Naive thymus-derived CD4-positive, alpha-beta T cell (primary cell): Measurements from ENCODE around the gene ITGAX. TPM values are rescaled to one million over a fixed set of nuclear protein-coding genes. Genes with fewer than 3 reads are reported as not detected.
"Not testable (repeated sequence)": the region's sequence is repeated elsewhere in the genome, so short reads cannot be mapped to it uniquely, and the experiment has no call there.

Experiments used
- ATAC-seq: fragments of 150-1000 bp; cut with Tn5 transposase; 2 replicates; pipeline ENCODE4 v1.10.0; 2021; ENCODE audit warnings: mild to moderate bottlenecking, moderate library complexity
- CTCF ChIA-PET: fragments of 350-600 bp; sonication (Branson Sonifier 250); formaldehyde crosslinking; loops from one replicate; lab custom pipeline; 2021; ENCODE audit warnings: antibody characterized with exemption; lab: Charles Lee
- POLR2A ChIA-PET: fragments of 350-600 bp; sonication (Branson Sonifier 250); formaldehyde crosslinking; loops from one replicate; lab custom pipeline; 2021; ENCODE audit warnings: antibody characterized with exemption, inconsistent platforms; lab: Charles Lee
- DNase-seq, 9 donors: peaks; one replicate each; pipeline versions ENCODE4 v3.0.0 to v3.0.0-alpha.2; 2020 to 2022; ENCODE audit warnings: mixed read lengths in 1 of 9
- H3K27ac ChIP-seq: one replicate; pipeline ENCODE4 v1.7.0; 2013; ENCODE audit warnings: mild to moderate bottlenecking, low read depth, low read length, moderate library complexity
- H3K27me3 ChIP-seq, 2 donors: one replicate each; pipeline ENCODE4 v1.7.0; 2013; ENCODE audit warnings: low read length in 2 of 2, mild to moderate bottlenecking in 2 of 2, moderate library complexity in 2 of 2; ENCODE audit not compliant: control insufficient read depth in 2 of 2, insufficient read depth in 2 of 2
- H3K36me3 ChIP-seq, 3 experiments: 1 replicate in 2 of 3; 2 replicates in 1 of 3; pipeline ENCODE4 v1.7.0; 2013; ENCODE audit warnings: low read length in 3 of 3, mild to moderate bottlenecking in 3 of 3, moderate library complexity in 1 of 3; ENCODE audit not compliant: insufficient read depth in 3 of 3, control insufficient read depth in 2 of 3
- H3K4me1 ChIP-seq, 2 donors: one replicate each; pipeline ENCODE4 v1.7.0; 2013; ENCODE audit warnings: low read length in 2 of 2, mild to moderate bottlenecking in 2 of 2, moderate library complexity in 1 of 2; ENCODE audit not compliant: control insufficient read depth in 2 of 2, insufficient read depth in 2 of 2
- H3K4me3 ChIP-seq: 2 replicates; pipeline ENCODE4 v1.7.0; 2013; ENCODE audit warnings: mild to moderate bottlenecking, low read length
- H3K9me3 ChIP-seq, 3 experiments: 1 replicate in 2 of 3; 2 replicates in 1 of 3; pipeline ENCODE4 v1.7.0; 2013; ENCODE audit warnings: low read length in 3 of 3; ENCODE audit not compliant: control insufficient read depth in 2 of 3
- H3K27ac Mint-ChIP-seq, 9 donors: one replicate each; pipeline ENCODE4 v1.8.0; 2020 to 2022; ENCODE audit warnings: mixed read lengths in 9 of 9, mild to moderate bottlenecking in 8 of 9, moderate library complexity in 5 of 9, inconsistent platforms in 2 of 9
- H3K27me3 Mint-ChIP-seq, 5 donors: one replicate each; pipeline ENCODE4 v1.8.0; 2021 to 2022; ENCODE audit warnings: mixed read lengths in 5 of 5, mild to moderate bottlenecking in 1 of 5
- H3K36me3 Mint-ChIP-seq, 5 donors: one replicate each; pipeline ENCODE4 v1.8.0; 2020 to 2022; ENCODE audit warnings: mixed read lengths in 5 of 5, mild to moderate bottlenecking in 3 of 5, inconsistent platforms in 1 of 5
- H3K4me1 Mint-ChIP-seq, 7 donors: one replicate each; pipeline ENCODE4 v1.8.0; 2020 to 2022; ENCODE audit warnings: mixed read lengths in 7 of 7, mild to moderate bottlenecking in 3 of 7, inconsistent platforms in 1 of 7
- H3K4me3 Mint-ChIP-seq, 10 donors: one replicate each; pipeline ENCODE4 v1.8.0; 2020 to 2022; ENCODE audit warnings: mild to moderate bottlenecking in 10 of 10, mixed read lengths in 10 of 10, moderate library complexity in 6 of 10, inconsistent platforms in 2 of 10
- H3K9me3 Mint-ChIP-seq, 11 donors: one replicate each; pipeline ENCODE4 v1.8.0; 2020 to 2022; ENCODE audit warnings: mixed read lengths in 11 of 11, mild to moderate bottlenecking in 4 of 11, inconsistent platforms in 1 of 11, moderate library complexity in 1 of 11
- intact Hi-C, 2 donors: fragments of 100-400 bp; cut with micrococcal nuclease; formaldehyde crosslinking; loops; one replicate each; pipeline ENCODE4 v1.15.1; 2023
- polyA plus RNA-seq, 2 donors: library from polyadenylated mRNA; unstranded; fragments of 300-500 nt; fragmentation: Illumina TruSeq; gene quantifications; one replicate each; pipeline ENCODE4 v1.2.3, GENCODE V29; 2021
- total RNA-seq, 6 experiments: library from RNA in 5 of 6; stranded (reverse) in 5 of 6; gene quantifications; 1 replicate in 5 of 6; 2 replicates in 1 of 6; pipeline ENCODE4 v1.2.3 and lab custom pipeline; 2021 to 2026

ITGAX gene
- total and polyA plus RNA-seq, 7 experiments from 2014 or later, result 0.05 to 306 (median 22.1) TPM; not detected in 1

DNA sequence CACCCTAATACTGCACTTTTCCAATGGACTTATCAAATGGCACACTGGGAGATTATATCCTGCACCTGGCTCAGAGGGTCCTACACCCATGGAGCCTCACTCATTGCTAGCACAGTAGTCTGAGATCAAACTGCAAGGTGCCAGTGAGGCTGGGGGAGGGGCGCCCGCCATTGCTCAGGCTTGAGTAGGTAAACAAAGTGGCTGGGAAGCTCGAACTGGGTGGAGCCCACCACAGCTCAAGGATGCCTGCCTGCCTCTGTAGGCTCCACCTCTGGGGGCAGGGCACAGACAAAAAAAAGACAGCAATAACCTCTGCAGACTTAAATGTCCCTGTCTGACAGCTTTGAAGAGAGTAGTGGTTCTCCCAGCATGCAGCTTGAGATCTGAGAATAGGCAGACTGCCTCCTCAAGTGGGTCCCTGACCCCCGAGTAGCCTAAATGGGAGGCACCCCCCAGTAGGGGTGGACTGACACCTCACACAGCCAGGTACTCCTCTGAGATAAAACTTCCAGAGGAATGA, 16.8 kb upstream of the ITGAX start:
- H3K9me3 Mint-ChIP-seq, result not testable (repeated sequence)

GRCh38 chr16:31344712-31345111, 10.3 kb upstream of the ITGAX start:
- POLR2A ChIA-PET, result no interaction called here
- peak overlapping the region in 1 of 10 donors; percentile 4 for H3K4me3 Mint-ChIP-seq
- H3K4me1 Mint-ChIP-seq, result peaks cover 0 to 40% (median 0%) of the 10 kb centered on the region in 7 donors
- Histone ChIP-seq H3K27me3 (no peaks in the 10 kb centered on the region), H3K4me3 (no peak overlapping the region), H3K27ac (no peak overlapping the region), H3K36me3 (no peaks in the 10 kb centered on the region), H3K4me1 (peaks cover 0 to 8% of the 10 kb centered on the region in 2 donors), H3K9me3 (no peaks in the 10 kb centered on the region)
- DNase-seq (peak in 1 of 9 donors; percentile 6), ATAC-seq (peak; percentile 45)
- CTCF ChIA-PET, result no interaction called here
- peaks cover 0 to 23% (median 0%) of the 10 kb centered on the region in 5 donors for H3K27me3 Mint-ChIP-seq
- H3K36me3 Mint-ChIP-seq, result peaks cover 0 to 16% (median 0%) of the 10 kb centered on the region in 5 donors
- no peak overlapping the region for H3K27ac Mint-ChIP-seq
- peaks cover 0 to 5% (median 0%) of the 10 kb centered on the region in 11 donors for H3K9me3 Mint-ChIP-seq
- intact Hi-C loops, result no loop called here

More for the DNA sequence above, 16.8 kb upstream of the ITGAX start:
- ATAC-seq, H3K27ac ChIP-seq, CTCF ChIA-PET, H3K36me3 ChIP-seq, H3K4me1 ChIP-seq, H3K9me3 ChIP-seq, H3K27me3 ChIP-seq, POLR2A ChIA-PET, H3K4me3 ChIP-seq: not testable (repeated sequence)
- Mint-ChIP-seq H3K4me3 (peak overlapping the region in 8 of 10 donors; percentile 36 to 67 (median 46)), H3K27me3 (peaks cover 0 to 34% (median 0%) of the 10 kb centered on the region in 5 donors), H3K36me3 (peaks cover 0 to 16% (median 0%) of the 10 kb centered on the region in 5 donors), H3K4me1 (peaks cover 7 to 45% (median 20%) of the 10 kb centered on the region in 7 donors), H3K27ac (peak overlapping the region in 6 of 9 donors; percentile 12 to 95 (median 68))
- peak in 7 of 9 donors; percentile 14 to 47 (median 39) for DNase-seq
- intact Hi-C loops, result loop anchor here in 1 of 2 donors (10.0 kb wide), 1 partner anchor 107 kb away; the partner anchor contains the start of gene ZNF843

- Mint-ChIP-seq H3K27me3 (peaks cover 0 to 10% (median 0%) of the 10 kb centered on the region in 5 donors), H3K9me3 (peaks cover 0 to 4% (median 0%) of the 10 kb centered on the region in 11 donors), H3K4me1 (peaks cover 0 to 55% (median 0%) of the 10 kb centered on the region in 7 donors), H3K36me3 (peaks cover 0 to 10% (median 0%) of the 10 kb centered on the region in 5 donors), H3K4me3 (no peak overlapping the region), H3K27ac (peak overlapping the region in 2 of 9 donors; percentile 30 to 34)
- Histone ChIP-seq H3K36me3 (no peaks in the 10 kb centered on the region), H3K27me3 (no peaks in the 10 kb centered on the region), H3K9me3 (no peaks in the 10 kb centered on the region), H3K4me1 (peaks cover 0 to 8% of the 10 kb centered on the region in 2 donors), H3K27ac (no peak overlapping the region), H3K4me3 (no peak overlapping the region)
- CTCF ChIA-PET, result interaction anchor here (0.6 kb wide), 1 partner anchor 48 kb away, joined by 3 read pairs; no protein-coding TSS in a partner anchor
- DNase-seq, result no peak
- no peak for ATAC-seq
- intact Hi-C loops, result no loop called here
- POLR2A ChIA-PET, result no interaction called here
Observed at GRCh38 chr16:31347445-31347844, 7.5 kb upstream of the ITGAX start.

DNA sequence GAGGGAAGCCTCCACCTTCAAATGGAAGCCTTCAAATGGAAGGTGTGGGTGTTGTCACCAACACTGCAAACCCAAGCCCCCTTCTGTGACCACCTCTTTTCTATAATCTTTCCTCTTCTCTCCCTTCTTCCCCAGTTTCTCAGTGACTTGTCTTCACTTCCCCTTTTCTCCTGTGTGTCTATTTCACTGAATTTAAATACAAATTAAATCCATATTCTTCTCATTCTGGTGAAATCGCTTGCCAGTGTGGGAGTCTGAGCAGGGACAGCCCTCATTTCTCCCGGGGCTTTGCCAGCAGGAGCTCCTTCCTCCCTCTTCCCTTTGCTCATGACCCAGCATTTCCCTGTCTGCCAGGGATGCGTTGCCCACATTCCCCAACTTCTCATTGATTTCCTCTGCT, 6.4 kb upstream of the ITGAX start:
- Mint-ChIP-seq H3K27ac (peak overlapping the region in 1 of 9 donors; percentile 24), H3K36me3 (peaks cover 0 to 5% (median 0%) of the 10 kb centered on the region in 5 donors), H3K4me1 (peaks cover 0 to 65% (median 0%) of the 10 kb centered on the region in 7 donors), H3K4me3 (no peak overlapping the region), H3K27me3 (peaks cover 0 to 2% (median 0%) of the 10 kb centered on the region in 5 donors), H3K9me3 (peaks cover 0 to 4% (median 0%) of the 10 kb centered on the region in 11 donors)
- Histone ChIP-seq H3K36me3 (no peaks in the 10 kb centered on the region), H3K9me3 (no peaks in the 10 kb centered on the region), H3K27ac (no peak overlapping the region), H3K27me3 (no peaks in the 10 kb centered on the region), H3K4me1 (peaks cover 0 to 8% of the 10 kb centered on the region in 2 donors), H3K4me3 (no peak overlapping the region)
- CTCF ChIA-PET, result no interaction called here
- POLR2A ChIA-PET, result no interaction called here
- intact Hi-C loops, result no loop called here
- ATAC-seq, result no peak
- no peak for DNase-seq

- no peaks in the 10 kb centered on the region for H3K36me3 ChIP-seq
- ATAC-seq (peak; percentile 47), DNase-seq (no peak)
- no peak overlapping the region for H3K4me3 ChIP-seq
- ChIA-PET CTCF (interaction anchor here (0.9 kb wide), 1 partner anchor 32 kb away, joined by 4 read pairs; no protein-coding TSS in a partner anchor), POLR2A (no interaction called here)
- no peak overlapping the region for H3K27ac ChIP-seq
- peak overlapping the region in 1 of 9 donors; percentile 83 for H3K27ac Mint-ChIP-seq
- peaks cover 0 to 4% (median 0%) of the 10 kb centered on the region in 11 donors for H3K9me3 Mint-ChIP-seq
- peak overlapping the region in 1 of 10 donors; percentile 58 for H3K4me3 Mint-ChIP-seq
- H3K36me3 Mint-ChIP-seq, result peaks cover 0 to 7% (median 0%) of the 10 kb centered on the region in 5 donors
- intact Hi-C loops, result no loop called here
- H3K4me1 Mint-ChIP-seq, result peaks cover 7 to 72% (median 12%) of the 10 kb centered on the region in 7 donors
- H3K4me1 ChIP-seq, result peaks cover 8 to 13% of the 10 kb centered on the region in 2 donors
- no peaks in the 10 kb centered on the region for H3K27me3 ChIP-seq
- H3K9me3 ChIP-seq, result no peaks in the 10 kb centered on the region
- peaks cover 0 to 2% (median 0%) of the 10 kb centered on the region in 5 donors for H3K27me3 Mint-ChIP-seq
Observed at GRCh38 chr16:31350275-31351005, 4.5 kb upstream of the ITGAX start.

DNA sequence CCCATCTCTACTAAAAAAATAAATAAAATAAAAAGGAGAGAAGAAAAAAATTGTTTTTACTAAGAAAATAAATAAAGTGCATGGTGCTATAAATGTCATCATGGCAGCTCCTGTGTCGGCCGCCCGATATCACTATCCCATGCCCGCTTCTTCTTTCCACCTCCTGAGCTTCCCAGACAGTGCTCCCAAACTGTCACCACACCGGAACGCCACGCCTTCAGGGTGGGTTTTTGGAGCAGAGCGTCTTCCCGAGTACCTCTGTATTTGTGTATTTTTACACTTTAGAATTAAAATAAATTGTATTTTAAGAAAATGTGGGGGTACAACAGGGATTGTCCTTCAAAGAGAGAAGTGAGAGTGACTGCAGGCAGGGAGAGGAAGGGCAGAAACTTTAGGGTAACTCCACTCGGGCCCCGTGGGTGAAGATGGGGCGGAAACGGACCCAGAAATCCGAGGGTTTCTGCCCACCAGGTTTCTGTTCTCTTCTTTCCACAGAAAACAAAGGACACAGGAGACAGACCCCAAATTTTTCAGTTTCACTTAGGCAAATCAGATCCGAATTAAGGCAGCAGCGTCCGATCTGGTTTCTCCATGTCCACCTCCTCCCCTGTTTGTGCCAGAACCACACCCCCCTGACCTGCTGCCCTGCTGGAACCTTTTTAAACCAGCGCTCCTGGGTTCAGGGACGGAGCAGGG, 3.6 kb upstream of the ITGAX start:
- H3K9me3 ChIP-seq, result no peaks in the 10 kb centered on the region
- intact Hi-C loops, result no loop called here
- peak overlapping the region in 1 of 9 donors; percentile 85 for H3K27ac Mint-ChIP-seq
- no peak overlapping the region for H3K4me3 Mint-ChIP-seq
- H3K27me3 Mint-ChIP-seq, result peaks cover 0 to 2% (median 0%) of the 10 kb centered on the region in 5 donors
- peaks cover 0 to 4% (median 0%) of the 10 kb centered on the region in 11 donors for H3K9me3 Mint-ChIP-seq
- ATAC-seq (no peak), DNase-seq (no peak)
- H3K36me3 Mint-ChIP-seq, result peaks cover 0 to 7% (median 0%) of the 10 kb centered on the region in 5 donors
- no peak overlapping the region for H3K4me3 ChIP-seq
- no peak overlapping the region for H3K27ac ChIP-seq
- H3K4me1 Mint-ChIP-seq, result peaks cover 7 to 78% (median 12%) of the 10 kb centered on the region in 7 donors
- CTCF ChIA-PET, result interaction anchor here (0.8 kb wide), 1 partner anchor 19 kb away, joined by 3 read pairs; no protein-coding TSS in a partner anchor
- peaks cover 8 to 13% of the 10 kb centered on the region in 2 donors for H3K4me1 ChIP-seq
- H3K27me3 ChIP-seq, result no peaks in the 10 kb centered on the region
- POLR2A ChIA-PET, result no interaction called here
- H3K36me3 ChIP-seq, result no peaks in the 10 kb centered on the region
